HEK293 (cell line): ENCODE data around the gene MPP4.

Experiments used
- TRIM28 ChIP-seq: IDR thresholded peaks from 2 replicates; pipeline ENCODE4 v1.6.1; 2011; ENCODE audit warnings: low read length, control low read depth, borderline replicate concordance
- ZNF747 ChIP-seq: fragments of 450-650 bp; formaldehyde crosslinking; IDR thresholded peaks from 2 replicates; pipeline ENCODE4 v1.5.1; 2016; ENCODE audit warnings: missing biosample characterization, missing genetic modification characterization
- ZSCAN5A ChIP-seq: fragments of 450-650 bp; formaldehyde crosslinking; IDR thresholded peaks from 2 replicates; pipeline ENCODE4 v1.5.1; 2016; ENCODE audit warnings: missing biosample characterization, missing genetic modification characterization
- TF ChIP-seq, protein P1 (sequence below): sonication (generic); formaldehyde crosslinking; IDR thresholded peaks from 2 replicates; pipeline ENCODE4 v1.8.1; 2022; ENCODE audit warnings: mild to moderate bottlenecking, moderate library complexity, missing genetic modification reagents

DNA sequence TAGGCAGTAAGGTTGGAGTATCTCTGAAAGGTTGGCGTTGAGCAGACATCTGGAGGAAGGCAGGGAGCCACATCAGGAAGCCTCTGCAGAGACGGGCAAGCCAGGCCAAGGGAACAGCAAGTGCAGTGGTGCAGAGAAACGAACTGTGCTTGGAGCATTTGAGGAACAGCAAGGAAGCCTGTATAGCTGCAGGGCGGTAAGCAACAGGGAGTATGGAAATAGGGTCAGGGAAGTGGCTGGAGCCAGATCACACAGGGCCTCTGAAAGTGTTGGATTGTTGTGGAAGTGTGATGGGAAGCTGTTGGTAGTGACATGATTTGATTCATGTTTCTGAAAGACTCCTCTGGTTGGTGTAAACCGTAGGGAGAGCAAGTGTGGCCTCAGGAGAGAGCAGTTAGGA lies 41.7 kb downstream of the MPP4 start:
- TF ChIP-seq ZNF747 (tag by site-specific recombination) (no peak), TRIM28 (no peak), ZSCAN5A (tag by site-specific recombination) (no peak)
- TF ChIP-seq, protein P1, sequence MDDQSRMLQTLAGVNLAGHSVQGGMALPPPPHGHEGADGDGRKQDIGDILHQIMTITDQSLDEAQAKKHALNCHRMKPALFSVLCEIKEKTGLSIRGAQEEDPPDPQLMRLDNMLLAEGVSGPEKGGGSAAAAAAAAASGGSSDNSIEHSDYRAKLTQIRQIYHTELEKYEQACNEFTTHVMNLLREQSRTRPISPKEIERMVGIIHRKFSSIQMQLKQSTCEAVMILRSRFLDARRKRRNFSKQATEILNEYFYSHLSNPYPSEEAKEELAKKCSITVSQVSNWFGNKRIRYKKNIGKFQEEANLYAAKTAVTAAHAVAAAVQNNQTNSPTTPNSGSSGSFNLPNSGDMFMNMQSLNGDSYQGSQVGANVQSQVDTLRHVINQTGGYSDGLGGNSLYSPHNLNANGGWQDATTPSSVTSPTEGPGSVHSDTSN (CRISPR knock-in tag): no peak
